ENCODE measurements around the gene F13A1.

Gene F13A1

DNA sequence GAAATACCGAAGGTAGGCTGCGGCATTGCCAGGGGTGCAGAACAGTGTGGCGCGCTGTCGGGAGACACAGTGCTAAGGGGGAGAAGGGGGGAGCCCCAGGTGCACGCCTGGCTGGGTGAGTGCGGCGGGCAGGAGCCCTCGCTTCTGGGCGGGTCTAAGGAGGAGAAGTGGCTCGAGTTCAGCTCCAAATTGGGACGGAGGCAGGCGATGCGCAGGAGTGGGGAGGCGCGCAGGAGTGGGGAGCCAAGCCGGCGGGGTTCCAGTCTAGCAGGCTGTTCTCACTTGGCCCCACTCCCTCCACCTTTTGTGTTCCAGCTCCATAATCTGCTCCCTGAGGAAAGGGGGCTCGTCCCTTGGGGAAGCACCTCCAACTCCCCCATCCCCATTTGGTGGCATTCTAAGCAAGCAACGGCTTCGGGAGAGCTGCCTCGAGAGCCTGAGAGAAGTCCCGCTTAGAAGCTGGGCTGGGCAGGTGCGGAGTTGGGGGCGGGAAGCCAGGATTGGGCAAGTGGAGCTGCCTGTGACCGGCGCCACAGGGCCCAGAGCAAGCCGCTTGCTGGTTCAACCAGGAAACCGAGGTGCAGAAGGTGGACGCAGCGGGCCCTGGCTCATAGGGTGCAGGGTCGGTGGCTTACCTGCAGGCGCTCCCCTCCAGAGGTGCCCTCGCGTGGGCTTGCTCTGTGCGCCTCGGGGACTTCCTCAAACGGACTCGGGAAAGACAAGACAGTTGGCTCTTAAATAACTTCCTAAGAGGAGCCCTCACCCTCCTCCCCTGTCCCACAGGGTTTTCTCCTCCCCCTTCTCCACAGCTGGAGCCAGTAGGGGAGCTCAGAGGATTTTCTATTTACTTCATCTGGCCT, at the start of gene F13A1:
Gene F13A1, minus strand, starts transcription at position 711 of the 860 bp plus-strand sequence. CDS start 1,998 bp downstream, outside the sequence.
- no peak for DNase-seq

DNA sequence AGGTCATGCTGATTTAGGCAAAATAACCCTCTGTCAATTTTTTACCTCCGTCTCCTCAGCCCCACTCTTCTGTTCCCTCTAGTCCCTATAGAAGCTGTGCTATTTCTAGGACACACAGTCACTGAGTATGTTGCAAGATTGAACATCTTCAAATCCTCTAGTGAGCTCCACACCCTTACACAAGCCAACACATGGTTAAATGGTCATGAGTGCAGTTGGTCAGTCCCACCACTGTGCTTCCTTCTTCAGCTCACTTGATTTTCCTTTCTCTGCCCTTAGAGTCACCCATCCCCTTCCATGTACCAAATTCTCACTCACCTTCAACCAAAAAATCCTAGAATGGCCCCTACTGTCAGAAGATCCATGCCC, 48.2 kb upstream of the F13A1 start:
- DNase-seq, result no peak

- DNase-seq, result no peak
Observed at GRCh38 chr6:6368040-6368683, 47.7 kb upstream of the F13A1 start.

DNA sequence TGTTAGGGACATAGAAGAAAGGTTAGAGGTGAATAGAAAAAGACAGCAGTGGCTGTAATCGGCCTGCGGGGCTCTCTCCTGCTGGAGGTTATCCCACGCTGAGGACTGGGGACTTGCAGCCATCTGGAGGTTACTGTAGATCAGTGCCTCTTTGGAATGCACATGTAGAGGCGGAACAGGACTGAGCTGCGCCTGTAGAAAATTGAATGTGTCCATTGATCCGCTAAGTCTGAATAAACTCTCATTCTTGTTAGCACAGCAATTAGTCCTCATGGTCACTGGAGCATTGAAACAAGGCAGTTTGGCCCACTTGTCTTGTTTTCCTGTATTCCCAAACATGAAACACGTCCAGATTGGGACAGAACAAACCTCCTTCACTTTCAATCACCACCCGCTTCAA, 46.3 kb upstream of the F13A1 start:
- no peak for DNase-seq

- DNase-seq, result no peak
Observed at GRCh38 chr6:6365242-6365641, 44.8 kb upstream of the F13A1 start.

GRCh38 chr6:6362056-6362840, 41.8 kb upstream of the F13A1 start:
- DNase-seq, result no peak

GRCh38 chr6:6357530-6357929, 37.1 kb upstream of the F13A1 start:
- no peak for DNase-seq

DNA sequence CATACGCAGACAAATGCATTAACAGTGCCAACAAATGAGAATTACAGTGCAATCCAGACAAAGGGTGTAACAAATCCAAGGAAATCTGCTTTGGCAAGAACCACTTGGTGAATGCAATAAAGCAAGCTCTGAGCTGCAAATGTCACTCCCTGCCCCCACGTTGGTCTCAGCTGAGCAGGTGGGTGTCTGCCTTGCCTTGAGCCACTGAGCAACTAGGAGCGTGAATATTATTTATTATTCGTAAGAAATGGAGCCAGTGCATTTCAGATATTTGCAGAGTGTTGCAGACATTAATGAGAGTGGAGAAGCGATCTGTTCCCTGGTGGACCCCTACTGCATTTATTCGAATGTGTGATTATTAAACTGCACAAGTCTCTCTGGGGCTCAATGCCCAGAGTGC, 36.6 kb upstream of the F13A1 start:
- DNase-seq, result no peak

- no peak for DNase-seq
Observed at GRCh38 chr6:6352772-6353171, 32.3 kb upstream of the F13A1 start.

DNA sequence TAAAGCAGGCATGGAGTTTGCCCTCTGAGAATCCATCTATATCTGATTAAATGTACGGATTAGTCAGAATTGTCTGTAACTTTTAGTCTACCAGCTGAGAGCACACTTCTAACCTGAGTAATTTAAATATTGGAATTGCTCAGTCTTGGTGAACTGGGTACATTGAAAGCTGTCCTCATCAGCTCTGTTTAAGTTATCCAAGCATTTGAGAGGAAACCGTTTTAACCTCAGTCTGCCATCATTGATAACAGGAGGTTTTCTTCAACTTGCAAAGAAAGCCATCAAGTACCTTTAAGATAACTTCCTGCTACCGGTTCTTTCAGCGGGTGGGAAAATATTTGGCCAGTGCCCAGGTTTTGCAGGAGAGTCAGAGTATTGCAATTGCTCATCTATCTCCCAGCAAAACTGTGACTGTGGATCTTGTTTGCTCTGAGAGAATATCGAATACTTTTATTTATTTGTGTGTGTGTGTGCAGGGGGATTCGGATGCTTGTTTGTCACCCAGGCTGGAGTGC, 31.1 kb upstream of the F13A1 start:
- no peak for DNase-seq

- no peak for DNase-seq
Observed at GRCh38 chr6:6350696-6351095, 30.2 kb upstream of the F13A1 start.

DNA sequence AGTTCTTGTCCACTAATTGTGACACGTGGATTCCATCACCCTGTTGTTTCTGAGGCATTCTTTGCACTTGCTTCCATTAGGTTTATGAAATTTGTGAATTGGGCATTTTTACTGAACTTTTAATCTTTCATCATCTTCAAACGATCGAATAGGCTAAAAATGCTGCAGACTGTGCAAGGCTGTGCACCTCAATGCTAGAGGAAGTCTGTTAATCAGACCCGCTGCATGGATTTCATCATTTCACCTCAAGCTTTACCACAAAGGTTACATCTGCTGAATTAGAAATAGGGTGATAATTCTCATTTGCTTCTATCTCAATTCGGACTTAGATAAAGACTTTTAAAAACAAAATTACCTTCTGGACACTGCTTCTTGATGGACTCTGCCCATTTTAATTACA, 27.8 kb upstream of the F13A1 start:
- DNase-seq, result no peak

GRCh38 chr6:6346427-6347023, 26.1 kb upstream of the F13A1 start:
- DNase-seq, result no peak

DNA sequence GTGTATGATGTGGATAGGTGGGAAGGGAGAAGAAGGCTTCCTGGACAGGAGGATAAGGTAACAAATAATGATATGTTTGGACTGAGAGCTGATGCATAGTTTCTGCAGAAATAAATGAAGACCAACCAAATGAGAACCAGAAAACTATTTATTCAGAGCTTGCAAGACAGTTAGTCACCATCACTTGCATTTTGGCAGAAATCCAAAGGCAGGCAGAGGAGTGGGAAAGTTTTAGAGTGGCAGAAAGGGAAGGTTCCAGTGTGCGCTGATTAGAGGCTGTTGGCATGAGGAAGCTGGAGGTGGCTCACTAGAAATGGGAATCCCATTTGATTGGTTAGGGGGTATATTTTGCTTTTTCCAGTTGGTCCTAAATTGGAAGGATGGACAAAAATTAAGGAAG, 13.0 kb upstream of the F13A1 start:
- no peak for DNase-seq

- no peak for DNase-seq
Observed at GRCh38 chr6:6332811-6333244, 12.4 kb upstream of the F13A1 start.

DNA sequence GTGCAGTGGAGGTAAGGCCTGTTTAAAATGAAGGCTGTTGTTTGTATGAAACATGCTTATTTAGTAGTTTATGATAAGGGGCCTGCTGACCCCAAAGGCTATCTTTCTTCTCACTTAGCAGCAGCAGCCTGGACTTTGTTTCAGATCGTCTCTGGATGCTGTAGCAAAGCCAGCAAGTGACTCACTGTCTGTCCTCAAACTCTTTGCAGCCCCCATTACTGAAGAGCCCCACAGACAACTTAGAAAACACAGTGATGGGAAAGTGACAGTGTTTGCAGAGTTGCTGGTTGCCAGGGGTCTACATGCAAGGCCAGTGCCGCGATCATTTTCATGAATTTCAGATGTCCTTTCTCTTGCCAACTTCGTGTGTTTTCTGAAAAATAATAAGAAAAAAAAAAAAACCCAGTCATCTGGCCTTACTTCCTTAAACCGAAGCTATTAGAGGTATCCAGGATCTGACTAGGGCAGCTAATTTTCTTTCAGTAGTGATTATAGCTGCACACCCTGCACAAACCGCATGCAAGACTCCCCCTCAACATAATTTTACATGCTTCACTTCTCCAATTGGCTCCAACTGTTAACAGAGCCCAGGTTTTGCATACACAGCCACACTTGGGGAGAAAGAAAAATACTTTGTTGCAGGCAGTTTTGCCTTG, 11.6 kb upstream of the F13A1 start:
- no peak for DNase-seq

DNA sequence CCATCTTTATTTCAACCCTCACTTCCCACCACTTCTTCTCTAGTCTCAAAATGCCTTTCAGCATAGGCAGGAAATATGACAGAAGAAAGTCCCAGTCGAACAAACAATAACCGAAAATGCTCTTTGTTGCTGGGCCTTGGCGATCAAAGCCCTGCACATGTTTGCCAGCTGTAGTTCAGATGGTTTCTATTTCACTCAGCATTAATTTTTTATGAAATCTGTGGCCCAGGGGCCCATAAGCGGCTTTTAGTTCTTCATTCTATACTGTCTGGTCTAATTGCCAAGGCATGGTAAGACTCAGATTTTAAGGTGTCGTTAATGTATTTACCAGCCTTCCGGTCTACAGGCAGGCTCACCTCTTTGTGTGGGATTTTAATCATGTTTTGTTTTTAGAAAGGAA, 10.9 kb upstream of the F13A1 start:
- DNase-seq, result no peak

- no peak for DNase-seq
Observed at GRCh38 chr6:6330407-6330806, 9.9 kb upstream of the F13A1 start.

DNA sequence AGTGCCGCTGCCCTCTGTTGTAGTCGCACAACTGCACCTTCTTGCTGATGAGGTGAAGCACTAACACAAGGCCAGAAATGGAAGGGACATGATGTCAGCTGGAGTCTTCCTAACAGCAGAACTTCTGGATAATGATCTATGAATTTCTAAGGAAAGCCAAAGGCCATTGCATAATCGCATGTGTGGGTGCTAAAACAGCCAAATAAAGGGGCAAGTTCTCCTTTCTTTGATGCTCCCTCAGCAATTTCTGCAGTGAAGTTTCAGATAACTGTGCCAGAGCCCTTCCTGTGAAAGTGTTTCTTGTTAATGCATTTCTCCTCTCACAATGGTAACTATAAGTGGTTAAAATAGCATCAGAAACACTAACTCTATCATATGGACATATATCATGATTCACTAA, 8.0 kb upstream of the F13A1 start:
- no peak for DNase-seq

DNA sequence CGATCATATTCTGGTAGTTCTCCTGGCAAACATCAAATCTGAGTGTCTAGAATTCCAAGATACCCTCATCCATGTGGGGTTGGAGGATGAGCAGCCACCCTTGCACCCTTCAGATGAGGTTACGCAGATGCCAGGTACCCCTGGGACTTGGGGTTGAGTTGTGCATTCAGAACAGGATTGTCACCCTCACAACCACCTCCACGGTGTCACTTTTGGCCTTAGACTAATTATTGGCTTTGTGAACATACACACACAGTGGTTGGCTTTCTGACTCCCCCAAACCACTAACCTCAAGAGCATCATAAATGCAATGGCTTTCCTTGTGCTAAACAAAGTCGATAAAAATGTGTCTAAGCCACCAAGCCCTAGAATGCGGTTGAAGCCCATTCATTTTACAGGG, 2.9 kb upstream of the F13A1 start:
- no peak for DNase-seq

DNA sequence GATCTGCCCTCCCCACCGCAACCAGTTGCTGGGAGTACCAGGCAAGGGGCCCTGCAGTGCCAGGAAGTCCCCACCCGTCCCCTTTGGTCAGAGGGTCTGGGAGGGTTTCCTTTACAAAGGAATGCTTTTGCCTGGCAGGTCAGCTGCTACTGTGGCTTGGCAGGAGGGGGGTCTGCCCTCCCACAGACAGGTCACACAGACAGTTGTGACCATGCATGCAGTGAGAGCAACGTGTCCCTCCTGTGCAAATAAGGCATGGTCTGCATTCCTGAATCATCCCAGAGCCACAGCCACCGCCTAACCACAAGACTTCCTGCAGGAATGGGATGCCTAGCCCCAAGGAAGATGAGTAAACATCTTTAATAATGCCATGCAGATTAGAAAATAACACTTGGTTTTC, 439 bp upstream of the F13A1 start:
- no peak for DNase-seq

Measured in activated CD4-positive, alpha-beta T cell treated with anti-CD3 and anti-CD28 coated beads, Interleukin-10, Interleukin-2, amounts not matched to agents 100 ng/mL and 50 ng/mL, durations not matched to agents 16 hours and 8 hours (primary cell).